ENCODE results near the gene PDE9A.

- peak; percentile 40 to 65 for TF ChIP-seq CTCF (conservative IDR thresholded peaks at IDR 0.05; ENCODE audit: low read depth in 2 of 2)
- TF ChIP-seq EZH2phosphoT487 (IDR thresholded peaks at IDR 0.05; ENCODE audit: unreplicated experiment): no peak
- no peak for TF ChIP-seq POLR2AphosphoS5 (IDR thresholded peaks at IDR 0.05; ENCODE audit: low read depth)
- TF ChIP-seq, protein P1, sequence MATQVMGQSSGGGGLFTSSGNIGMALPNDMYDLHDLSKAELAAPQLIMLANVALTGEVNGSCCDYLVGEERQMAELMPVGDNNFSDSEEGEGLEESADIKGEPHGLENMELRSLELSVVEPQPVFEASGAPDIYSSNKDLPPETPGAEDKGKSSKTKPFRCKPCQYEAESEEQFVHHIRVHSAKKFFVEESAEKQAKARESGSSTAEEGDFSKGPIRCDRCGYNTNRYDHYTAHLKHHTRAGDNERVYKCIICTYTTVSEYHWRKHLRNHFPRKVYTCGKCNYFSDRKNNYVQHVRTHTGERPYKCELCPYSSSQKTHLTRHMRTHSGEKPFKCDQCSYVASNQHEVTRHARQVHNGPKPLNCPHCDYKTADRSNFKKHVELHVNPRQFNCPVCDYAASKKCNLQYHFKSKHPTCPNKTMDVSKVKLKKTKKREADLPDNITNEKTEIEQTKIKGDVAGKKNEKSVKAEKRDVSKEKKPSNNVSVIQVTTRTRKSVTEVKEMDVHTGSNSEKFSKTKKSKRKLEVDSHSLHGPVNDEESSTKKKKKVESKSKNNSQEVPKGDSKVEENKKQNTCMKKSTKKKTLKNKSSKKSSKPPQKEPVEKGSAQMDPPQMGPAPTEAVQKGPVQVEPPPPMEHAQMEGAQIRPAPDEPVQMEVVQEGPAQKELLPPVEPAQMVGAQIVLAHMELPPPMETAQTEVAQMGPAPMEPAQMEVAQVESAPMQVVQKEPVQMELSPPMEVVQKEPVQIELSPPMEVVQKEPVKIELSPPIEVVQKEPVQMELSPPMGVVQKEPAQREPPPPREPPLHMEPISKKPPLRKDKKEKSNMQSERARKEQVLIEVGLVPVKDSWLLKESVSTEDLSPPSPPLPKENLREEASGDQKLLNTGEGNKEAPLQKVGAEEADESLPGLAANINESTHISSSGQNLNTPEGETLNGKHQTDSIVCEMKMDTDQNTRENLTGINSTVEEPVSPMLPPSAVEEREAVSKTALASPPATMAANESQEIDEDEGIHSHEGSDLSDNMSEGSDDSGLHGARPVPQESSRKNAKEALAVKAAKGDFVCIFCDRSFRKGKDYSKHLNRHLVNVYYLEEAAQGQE (IDR thresholded peaks at IDR 0.05; ENCODE audit: unreplicated experiment): no peak
- no peak for TF ChIP-seq JUNB (IDR thresholded peaks at IDR 0.05; ENCODE audit: unreplicated experiment)
- no peak for TF ChIP-seq EZH2 (IDR thresholded peaks at IDR 0.05; ENCODE audit: low read depth, unreplicated experiment)
- no peak for TF ChIP-seq CREB1 (CRISPR knock-in tag; IDR thresholded peaks at IDR 0.05; ENCODE audit: low read depth)
- TF ChIP-seq, protein P2, sequence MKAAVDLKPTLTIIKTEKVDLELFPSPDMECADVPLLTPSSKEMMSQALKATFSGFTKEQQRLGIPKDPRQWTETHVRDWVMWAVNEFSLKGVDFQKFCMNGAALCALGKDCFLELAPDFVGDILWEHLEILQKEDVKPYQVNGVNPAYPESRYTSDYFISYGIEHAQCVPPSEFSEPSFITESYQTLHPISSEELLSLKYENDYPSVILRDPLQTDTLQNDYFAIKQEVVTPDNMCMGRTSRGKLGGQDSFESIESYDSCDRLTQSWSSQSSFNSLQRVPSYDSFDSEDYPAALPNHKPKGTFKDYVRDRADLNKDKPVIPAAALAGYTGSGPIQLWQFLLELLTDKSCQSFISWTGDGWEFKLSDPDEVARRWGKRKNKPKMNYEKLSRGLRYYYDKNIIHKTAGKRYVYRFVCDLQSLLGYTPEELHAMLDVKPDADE (IDR thresholded peaks at IDR 0.05): no peak
- no peak for TF ChIP-seq ZNF462 (CRISPR knock-in tag; IDR thresholded peaks at IDR 0.05)
- no peak for TF ChIP-seq STAT1 (IDR thresholded peaks at IDR 0.05; ENCODE audit: unreplicated experiment)
- TF ChIP-seq NANOG (IDR thresholded peaks at IDR 0.05; ENCODE audit: borderline replicate concordance): no peak
- TF ChIP-seq ZNF331 (CRISPR knock-in tag; IDR thresholded peaks at IDR 0.05; ENCODE audit: low read depth): no peak
- no peak for TF ChIP-seq ZNF114 (CRISPR knock-in tag; IDR thresholded peaks at IDR 0.05)
Measured at GRCh38 chr21:42652527-42653230, 742 bp upstream of the PDE9A start.
